Endothelial cell of umbilical vein (primary cell): Measurements from ENCODE around the gene TMBIM6. TPM values are rescaled to one million over a fixed set of nuclear protein-coding genes. Genes with fewer than 3 reads are reported as not detected.

Experiments
- BruUV-seq: library from RNA; stranded (reverse); fragments of 400-500 nt; replicated peaks from 2 replicates; lab custom pipeline; 2021; lab: Mats Ljungman, UMichigan
- CTCF ChIA-PET: fragments of 300-600, 350-600 bp; sonication (Branson Sonifier 250); formaldehyde crosslinking; loops from one replicate; lab custom pipeline; 2021; ENCODE audit warnings: antibody characterized with exemption, inconsistent platforms; lab: Charles Lee
- POLR2A ChIA-PET: fragments of 300-600, 350-600 bp; sonication (Branson Sonifier 250); formaldehyde crosslinking; loops from one replicate; lab custom pipeline; 2021; ENCODE audit warnings: antibody characterized with exemption, inconsistent platforms; lab: Charles Lee
- DNase-seq: peaks from one replicate; pipeline ENCODE4 v3.0.0-alpha.2; 2011; ENCODE audit warnings: low read depth, low spot score
- FAIRE-seq: peaks from 2 replicates; lab custom pipeline; 2011; peaks lifted over from hg19 to GRCh38; lab: Jason Lieb, UNC
- H2AFZ ChIP-seq: 2 replicates; pipeline ENCODE4 v1.6.0; 2012; ENCODE audit warnings: low read depth, low read length, control low read depth, inconsistent platforms
- H3K27ac ChIP-seq: 2 replicates; pipeline ENCODE4 v1.5.1; 2011; ENCODE audit warnings: low read depth, mild to moderate bottlenecking, control low read depth, low read length, moderate library complexity; ENCODE audit not compliant: insufficient read depth
- H3K27me3 ChIP-seq, 2 experiments: 2 replicates each; pipeline versions ENCODE4 v1.6.0 to v1.6.1; 2011; ENCODE audit warnings: low read length in 2 of 2, mixed read lengths in 1 of 2; ENCODE audit not compliant: control insufficient read depth in 2 of 2, insufficient read depth in 2 of 2
- H3K36me3 ChIP-seq, 2 experiments: 2 replicates in 1 of 2; 3 replicates in 1 of 2; pipeline ENCODE4 v1.5.1; 2011; ENCODE audit warnings: low read length in 2 of 2, mild to moderate bottlenecking in 1 of 2, moderate library complexity in 1 of 2; ENCODE audit not compliant: control insufficient read depth in 2 of 2, insufficient read depth in 2 of 2; ENCODE audit errors: extremely low read depth in 1 of 2
- H3K4me1 ChIP-seq: 3 replicates; pipeline ENCODE4 v1.5.1; 2011; ENCODE audit warnings: mild to moderate bottlenecking, low read length; ENCODE audit not compliant: control insufficient read depth, insufficient read depth; ENCODE audit errors: extremely low read depth
- H3K4me2 ChIP-seq: 2 replicates; pipeline ENCODE4 v1.6.1; 2011; ENCODE audit warnings: low read length, control low read depth, mixed read lengths; ENCODE audit not compliant: insufficient read depth
- H3K4me3 ChIP-seq, 3 experiments: fragments of 200-600 bp in 1 of 3; sonication (generic), shearing (Covaris generic) in 1 of 3; replicated peaks in 1 of 3; 2 replicates each; pipeline ENCODE4 v1.5.1; 2011 to 2016; ENCODE audit warnings: control low read depth in 3 of 3, low read length in 3 of 3, mild to moderate bottlenecking in 2 of 3, inconsistent platforms in 1 of 3, low read depth in 1 of 3, moderate library complexity in 1 of 3; ENCODE audit not compliant: insufficient read depth in 1 of 3
- H3K79me2 ChIP-seq: 2 replicates; pipeline ENCODE4 v1.6.0; 2012; ENCODE audit warnings: low read length, inconsistent platforms; ENCODE audit not compliant: control insufficient read depth, insufficient read depth
- H3K9ac ChIP-seq: replicated peaks from 2 replicates; pipeline ENCODE3; 2011; ENCODE audit warnings: low read length, control low read depth; ENCODE audit not compliant: insufficient read depth; ENCODE audit errors: extremely low read depth
- H3K9me1 ChIP-seq: replicated peaks from 3 replicates; pipeline ENCODE4 v1.6.0; 2011; ENCODE audit warnings: mild to moderate bottlenecking, low read length; ENCODE audit not compliant: control insufficient read depth, insufficient read depth; ENCODE audit errors: extremely low read depth
- H3K9me3 ChIP-seq: replicated peaks from 2 replicates; pipeline ENCODE4 v1.5.1; 2012; ENCODE audit warnings: low read length, inconsistent platforms; ENCODE audit not compliant: control insufficient read depth, insufficient read depth
- H4K20me1 ChIP-seq: replicated peaks from 2 replicates; pipeline ENCODE3; 2011; ENCODE audit warnings: mild to moderate bottlenecking, low read length; ENCODE audit not compliant: control insufficient read depth, insufficient read depth; ENCODE audit errors: extremely low read depth
- CTCF ChIP-seq, 2 donors: IDR thresholded peaks; 1 replicate in 1 of 2; 2 replicates in 1 of 2; pipeline ENCODE4 v1.5.1; 2011; ENCODE audit warnings: low read length in 2 of 2, mild to moderate bottlenecking in 2 of 2, moderate library complexity in 2 of 2, control low read depth in 1 of 2, inconsistent platforms in 1 of 2, low read depth in 1 of 2; ENCODE audit not compliant: insufficient read depth in 1 of 2; ENCODE audit errors: extremely low read depth in 1 of 2
- EZH2 ChIP-seq: IDR thresholded peaks from 2 replicates; pipeline ENCODE4 v1.6.1; 2012; ENCODE audit warnings: borderline replicate concordance, low read depth, mild to moderate bottlenecking, moderate library complexity, low read length, inconsistent platforms; ENCODE audit not compliant: severe bottlenecking
- GATA2 ChIP-seq: IDR thresholded peaks from 2 replicates; pipeline ENCODE4 v1.7.0; 2011; ENCODE audit warnings: low read depth, mild to moderate bottlenecking, moderate library complexity, mixed read lengths, low read length; ENCODE audit not compliant: insufficient read length, insufficient read depth
- JUN ChIP-seq: IDR thresholded peaks from 2 replicates; pipeline ENCODE4 v1.6.1; 2011; ENCODE audit warnings: borderline replicate concordance, low read depth; ENCODE audit not compliant: insufficient read length, insufficient read depth
- MAX ChIP-seq: IDR thresholded peaks from 2 replicates; pipeline ENCODE4 v1.6.1; 2011; ENCODE audit not compliant: insufficient read depth, insufficient read length
- MYC ChIP-seq: IDR thresholded peaks from one replicate; pipeline ENCODE4 v1.6.1; 2011; ENCODE audit warnings: mild to moderate bottlenecking, low read depth, low read length
- POLR2A ChIP-seq: IDR thresholded peaks from 2 replicates; pipeline ENCODE4 v1.6.1; 2012; ENCODE audit warnings: low read depth, mild to moderate bottlenecking, control low read depth, low read length
- dilution Hi-C: fragments of 300-500 bp; cut with MboI; formaldehyde crosslinking; loops from one replicate; pipeline ENCODE4 v1.15.0; 2019; ENCODE audit warnings: low sequenced_read_pairs; ENCODE audit not compliant: extremely low pct_ligation_motif_present
- intact Hi-C: fragments of 100-400 bp; cut with micrococcal nuclease; formaldehyde crosslinking; loops from one replicate; pipeline ENCODE4 v1.10.0; 2022
- polyA plus RNA-seq, 4 experiments: library from polyadenylated mRNA; depleted of rRNA in 3 of 4; stranded (reverse) in 3 of 4; unstranded in 1 of 4; fragments of >200 nt; gene quantifications; 2 replicates each; pipeline versions ENCODE4 v1.2.1 to v1.2.3, GENCODE V29; 2011 to 2012; ENCODE audit warnings: missing spikeins in 1 of 4
- total RNA-seq: library from RNA; stranded (reverse); gene quantifications from 2 replicates; pipeline ENCODE4 v1.2.3, GENCODE V29; 2021

TMBIM6 gene
- total and polyA plus RNA-seq, 2 donors (not counting 3 experiments of a cell fraction or from before 2014, with no cell fraction given): 393 to 579 TPM

- Histone ChIP-seq H3K9me3 (no peaks in the 10 kb centered on the region), H3K27ac (no peak overlapping the region), H3K4me3 (no peak overlapping the region), H3K9me1 (no peaks in the 10 kb centered on the region), H3K4me2 (no peak overlapping the region), H2AFZ (no peak overlapping the region), H3K9ac (no peak overlapping the region), H4K20me1 (no peaks in the 10 kb centered on the region), H3K36me3 (peaks cover 0 to 38% of the 10 kb centered on the region in 2 experiments), H3K27me3 (no peaks in the 10 kb centered on the region), H3K4me1 (peaks cover 9% of the 10 kb centered on the region), H3K79me2 (no peaks in the 10 kb centered on the region)
- FAIRE-seq: no peak
- DNase-seq: no peak
- BruUV-seq: no TSS peak
- ChIA-PET CTCF (interaction anchor here (1.5 kb wide), 1 partner anchor 11 kb away, joined by 3 read pairs; no protein-coding TSS in a partner anchor), POLR2A (no interaction called here)
- dilution Hi-C loops (no loop called here), intact Hi-C loops (no loop called here)
- TF ChIP-seq GATA2: no peak
- no peak for TF ChIP-seq MYC
- no peak for TF ChIP-seq CTCF (IDR thresholded peaks at IDR 0.05; ENCODE audit: extremely low read depth in 1 of 2, insufficient read depth in 1 of 2, low read depth in 1 of 2, low read length in 2 of 2)
- TF ChIP-seq MAX: no peak
- no peak for TF ChIP-seq EZH2
- TF ChIP-seq POLR2A: no peak
- no peak for TF ChIP-seq JUN
Measured at GRCh38 chr12:49794021-49794420, 52.7 kb downstream of the TMBIM6 start.
